ENCODE measurements around the gene ST3GAL6. TPM values are rescaled to one million over a fixed set of nuclear protein-coding genes. Genes with fewer than 3 reads are reported as not detected.

The ST3GAL6 gene
- polyA plus RNA-seq, 1 donor from 2014 or later = 3.7 TPM

DNA sequence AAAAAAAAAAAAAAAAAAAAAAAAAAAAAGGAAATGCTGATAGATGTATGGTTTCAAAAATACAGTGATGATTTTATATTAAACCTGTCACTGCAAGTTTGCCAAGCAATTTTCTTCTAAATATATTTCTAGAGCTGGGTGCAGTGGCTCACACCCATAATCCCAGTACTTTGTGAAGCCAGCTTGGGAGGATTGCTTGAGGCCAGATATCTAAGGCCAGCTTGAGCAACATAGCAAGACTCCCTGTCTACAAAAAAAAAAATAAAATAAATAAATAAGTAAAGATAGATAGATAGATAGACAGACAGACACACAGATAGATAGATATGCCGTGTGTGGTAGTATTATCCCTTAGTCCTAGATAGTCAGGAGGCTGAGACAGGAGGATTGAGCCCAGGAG, 41.4 kb upstream of the ST3GAL6 start:
- no peaks in the 10 kb centered on the region for H3K9me2 ChIP-seq (ENCODE audit: insufficient read depth, low read length)

DNA sequence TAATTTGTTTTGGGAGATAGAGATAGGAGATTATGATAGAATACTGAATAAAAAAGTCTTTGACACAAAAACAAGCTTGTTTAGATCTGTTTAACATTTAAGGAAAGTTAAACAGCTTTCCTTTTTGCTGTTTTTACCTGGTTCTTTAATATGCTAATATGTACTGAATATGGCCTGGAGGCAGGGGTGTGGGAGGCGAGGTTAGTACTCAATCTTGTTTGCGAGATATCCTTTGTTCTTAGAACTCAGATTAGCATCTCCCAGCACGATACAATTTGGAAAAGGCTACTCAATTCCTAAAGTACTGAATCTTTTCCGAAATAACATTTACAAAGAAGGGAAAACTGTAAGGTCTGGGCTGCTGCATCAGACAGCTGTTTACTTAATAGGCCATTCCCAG, 40.8 kb upstream of the ST3GAL6 start:
- Histone ChIP-seq H2AFZ (ENCODE audit: low read depth, low read length) (no peak overlapping the region), H3K4me2 (ENCODE audit: low read length) (no peak overlapping the region), H3K9me3 (ENCODE audit: low read length) (no peaks in the 10 kb centered on the region), H3K27ac (ENCODE audit: low read length) (no peak overlapping the region), H3K9ac (ENCODE audit: low read length) (no peak overlapping the region), H3K36me3 (ENCODE audit: insufficient read depth, low read length) (no peaks in the 10 kb centered on the region), H4K20me1 (ENCODE audit: insufficient read depth) (no peaks in the 10 kb centered on the region), H3F3A (ENCODE audit: insufficient read depth, low read length, poor library complexity, severe bottlenecking) (no peaks in the 10 kb centered on the region), H3K9me2 (ENCODE audit: insufficient read depth, low read length) (no peaks in the 10 kb centered on the region), H3K4me3 (ENCODE audit: low read length) (no peak overlapping the region), H3K27me3 (ENCODE audit: insufficient read depth, low read depth, low read length) (no peaks in the 10 kb centered on the region), H3K79me2 (replicated peaks; ENCODE audit: insufficient read depth, low read length) (no peaks in the 10 kb centered on the region)
- TF ChIP-seq RAD21 (conservative IDR thresholded peaks at IDR 0.05) (no peak), EP300 (conservative IDR thresholded peaks at IDR 0.05; ENCODE audit: poor library complexity, severe bottlenecking) (no peak), SMC3 (conservative IDR thresholded peaks at IDR 0.05; ENCODE audit: poor library complexity) (no peak), TAF1 (IDR thresholded peaks at IDR 0.05; ENCODE audit: low read depth) (no peak), MXI1 (conservative IDR thresholded peaks at IDR 0.05; ENCODE audit: poor library complexity, severe bottlenecking) (no peak), POLR2AphosphoS5 (IDR thresholded peaks at IDR 0.05) (no peak)
- TF ChIP-seq, protein P1, sequence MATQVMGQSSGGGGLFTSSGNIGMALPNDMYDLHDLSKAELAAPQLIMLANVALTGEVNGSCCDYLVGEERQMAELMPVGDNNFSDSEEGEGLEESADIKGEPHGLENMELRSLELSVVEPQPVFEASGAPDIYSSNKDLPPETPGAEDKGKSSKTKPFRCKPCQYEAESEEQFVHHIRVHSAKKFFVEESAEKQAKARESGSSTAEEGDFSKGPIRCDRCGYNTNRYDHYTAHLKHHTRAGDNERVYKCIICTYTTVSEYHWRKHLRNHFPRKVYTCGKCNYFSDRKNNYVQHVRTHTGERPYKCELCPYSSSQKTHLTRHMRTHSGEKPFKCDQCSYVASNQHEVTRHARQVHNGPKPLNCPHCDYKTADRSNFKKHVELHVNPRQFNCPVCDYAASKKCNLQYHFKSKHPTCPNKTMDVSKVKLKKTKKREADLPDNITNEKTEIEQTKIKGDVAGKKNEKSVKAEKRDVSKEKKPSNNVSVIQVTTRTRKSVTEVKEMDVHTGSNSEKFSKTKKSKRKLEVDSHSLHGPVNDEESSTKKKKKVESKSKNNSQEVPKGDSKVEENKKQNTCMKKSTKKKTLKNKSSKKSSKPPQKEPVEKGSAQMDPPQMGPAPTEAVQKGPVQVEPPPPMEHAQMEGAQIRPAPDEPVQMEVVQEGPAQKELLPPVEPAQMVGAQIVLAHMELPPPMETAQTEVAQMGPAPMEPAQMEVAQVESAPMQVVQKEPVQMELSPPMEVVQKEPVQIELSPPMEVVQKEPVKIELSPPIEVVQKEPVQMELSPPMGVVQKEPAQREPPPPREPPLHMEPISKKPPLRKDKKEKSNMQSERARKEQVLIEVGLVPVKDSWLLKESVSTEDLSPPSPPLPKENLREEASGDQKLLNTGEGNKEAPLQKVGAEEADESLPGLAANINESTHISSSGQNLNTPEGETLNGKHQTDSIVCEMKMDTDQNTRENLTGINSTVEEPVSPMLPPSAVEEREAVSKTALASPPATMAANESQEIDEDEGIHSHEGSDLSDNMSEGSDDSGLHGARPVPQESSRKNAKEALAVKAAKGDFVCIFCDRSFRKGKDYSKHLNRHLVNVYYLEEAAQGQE (IDR thresholded peaks at IDR 0.05; ENCODE audit: borderline replicate concordance) = no peak

More for the DNA sequence above, 41.4 kb upstream of the ST3GAL6 start:
- no peak for TF ChIP-seq EP300 (conservative IDR thresholded peaks at IDR 0.05; ENCODE audit: poor library complexity, severe bottlenecking)
- no peak for TF ChIP-seq MXI1 (conservative IDR thresholded peaks at IDR 0.05; ENCODE audit: poor library complexity, severe bottlenecking)
- no peak for TF ChIP-seq SMC3 (conservative IDR thresholded peaks at IDR 0.05; ENCODE audit: poor library complexity)
- TF ChIP-seq EZH2 (IDR thresholded peaks at IDR 0.05; ENCODE audit: borderline replicate concordance, insufficient read depth, low read length, poor library complexity, severe bottlenecking) = no peak
- TF ChIP-seq, protein P2, sequence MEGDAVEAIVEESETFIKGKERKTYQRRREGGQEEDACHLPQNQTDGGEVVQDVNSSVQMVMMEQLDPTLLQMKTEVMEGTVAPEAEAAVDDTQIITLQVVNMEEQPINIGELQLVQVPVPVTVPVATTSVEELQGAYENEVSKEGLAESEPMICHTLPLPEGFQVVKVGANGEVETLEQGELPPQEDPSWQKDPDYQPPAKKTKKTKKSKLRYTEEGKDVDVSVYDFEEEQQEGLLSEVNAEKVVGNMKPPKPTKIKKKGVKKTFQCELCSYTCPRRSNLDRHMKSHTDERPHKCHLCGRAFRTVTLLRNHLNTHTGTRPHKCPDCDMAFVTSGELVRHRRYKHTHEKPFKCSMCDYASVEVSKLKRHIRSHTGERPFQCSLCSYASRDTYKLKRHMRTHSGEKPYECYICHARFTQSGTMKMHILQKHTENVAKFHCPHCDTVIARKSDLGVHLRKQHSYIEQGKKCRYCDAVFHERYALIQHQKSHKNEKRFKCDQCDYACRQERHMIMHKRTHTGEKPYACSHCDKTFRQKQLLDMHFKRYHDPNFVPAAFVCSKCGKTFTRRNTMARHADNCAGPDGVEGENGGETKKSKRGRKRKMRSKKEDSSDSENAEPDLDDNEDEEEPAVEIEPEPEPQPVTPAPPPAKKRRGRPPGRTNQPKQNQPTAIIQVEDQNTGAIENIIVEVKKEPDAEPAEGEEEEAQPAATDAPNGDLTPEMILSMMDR (IDR thresholded peaks at IDR 0.05; ENCODE audit: poor library complexity, severe bottlenecking) = no peak
- TF ChIP-seq, protein P1 (IDR thresholded peaks at IDR 0.05; ENCODE audit: borderline replicate concordance) = no peak
- no peak for TF ChIP-seq RAD21 (conservative IDR thresholded peaks at IDR 0.05)
- Histone ChIP-seq H3K36me3 (ENCODE audit: insufficient read depth, low read length) (no peaks in the 10 kb centered on the region), H3K79me2 (replicated peaks; ENCODE audit: insufficient read depth, low read length) (no peaks in the 10 kb centered on the region), H3F3A (ENCODE audit: insufficient read depth, low read length, poor library complexity, severe bottlenecking) (no peaks in the 10 kb centered on the region), H3K4me3 (ENCODE audit: low read length) (no peak overlapping the region), H4K20me1 (ENCODE audit: insufficient read depth) (no peaks in the 10 kb centered on the region), H3K9ac (ENCODE audit: low read length) (no peak overlapping the region), H2AFZ (ENCODE audit: low read depth, low read length) (no peak overlapping the region), H3K9me3 (ENCODE audit: low read length) (no peaks in the 10 kb centered on the region), H3K27ac (ENCODE audit: low read length) (no peak overlapping the region), H3K27me3 (ENCODE audit: insufficient read depth, low read depth, low read length) (no peaks in the 10 kb centered on the region), H3K4me2 (ENCODE audit: low read length) (no peak overlapping the region)
